ENCODE data around the gene TNS1. TPM values are rescaled to one million over a fixed set of nuclear protein-coding genes. Genes with fewer than 3 reads are reported as not detected.

Gene TNS1
- total and polyA plus RNA-seq, 10 of the 15 experiments (the other 5 are each of a cell fraction or from before 2014, with no cell fraction given), result 0.05 to 0.44 TPM; not detected in 8

- TF ChIP-seq RELB (IDR thresholded peaks at IDR 0.05; ENCODE audit: low read depth) (no peak), CBFB (IDR thresholded peaks at IDR 0.05; ENCODE audit: low read depth) (no peak), BACH1 (IDR thresholded peaks at IDR 0.05; ENCODE audit: borderline replicate concordance) (no peak), ZBTB33 (IDR thresholded peaks at IDR 0.05) (no peak), POLR2AphosphoS5 (IDR thresholded peaks at IDR 0.05; ENCODE audit: low read length) (no peak), NR2C1 (IDR thresholded peaks at IDR 0.05) (no peak), STAT3 (IDR thresholded peaks at IDR 0.05; ENCODE audit: low read depth, low read length) (no peak), POLR2A (IDR thresholded peaks at IDR 0.05; ENCODE audit: low read depth, low read length) (no peak), PML (IDR thresholded peaks at IDR 0.05; ENCODE audit: low read length) (no peak), NFYA (IDR thresholded peaks at IDR 0.05; ENCODE audit: borderline replicate concordance, low read depth, low read length) (no peak)
These were observed 175.2 kb downstream of the TNS1 start (continued) for GRCh38 chr2:217827430-217828201.

GRCh38 chr2:217826991-217827390 is 175.8 kb downstream of the TNS1 start:
- in situ Hi-C loops (cut with MboI), result no loop called here
- no peaks in the 10 kb centered on the region for H3K4me1 ChIP-seq (ENCODE audit: control insufficient read depth, insufficient read depth, low read length)
- H3K9ac ChIP-seq (ENCODE audit: control insufficient read depth, insufficient read depth, low read length), result no peak overlapping the region
- ChIA-PET POLR2A (no interaction called here), CTCF (no interaction called here), SMC1A (ENCODE audit: uncharacterized antibody, unreplicated experiment) (no interaction called here), RAD21 (ENCODE audit: unreplicated experiment) (no interaction called here)
- H3K9me3 ChIP-seq (replicated peaks; ENCODE audit: control insufficient read depth, insufficient read depth, low read length), result no peaks in the 10 kb centered on the region
- BruUV-seq (replicated peaks), result no TSS peak
- DNase-seq (ENCODE audit: low read depth, low spot score), result no peak
- 61% methylated on average over 4 of the region's 4 CpGs for WGBS (ENCODE audit: insufficient coverage, insufficient replicate concordance, low lambda C conversion rate, missing lambda C conversion rate)
- no peaks in the 10 kb centered on the region for H4K20me1 ChIP-seq (ENCODE audit: control insufficient read depth, insufficient read depth)
- H3K79me2 ChIP-seq (ENCODE audit: control insufficient read depth, insufficient read depth, low read length), result no peaks in the 10 kb centered on the region
- no peak for ATAC-seq
- intact Hi-C loops (cut with micrococcal nuclease; ENCODE audit: unreplicated experiment), result no loop called here
- FAIRE-seq, result no peak
- H3K27me3 ChIP-seq (replicated peaks in 1 of 2; ENCODE audit: control insufficient read depth in 2 of 2, insufficient read depth in 2 of 2, low read length in 1 of 2), result peaks cover 0 to 5% of the 10 kb centered on the region in 2 experiments; a peak in 3 of 4 replicates
- H3K4me2 ChIP-seq (ENCODE audit: control insufficient read depth, insufficient read depth), result no peak overlapping the region
- H3K27ac ChIP-seq (ENCODE audit: control insufficient read depth, insufficient read depth), result no peak overlapping the region
- H3K4me3 ChIP-seq, result no peak overlapping the region
- no peaks in the 10 kb centered on the region for H3K36me3 ChIP-seq (ENCODE audit: control insufficient read depth in 2 of 2, insufficient read depth in 2 of 2, low read length in 1 of 2)
- H2AFZ ChIP-seq (ENCODE audit: control insufficient read depth, low read depth, low read length), result no peak overlapping the region
- TF ChIP-seq SMARCA5 (IDR thresholded peaks at IDR 0.05), result no peak
- no peak for TF ChIP-seq PAX8 (IDR thresholded peaks at IDR 0.05)
- no peak for TF ChIP-seq RELA (IDR thresholded peaks at IDR 0.05; ENCODE audit: borderline replicate concordance, partially characterized antibody)
- no peak for TF ChIP-seq EP300 (IDR thresholded peaks at IDR 0.05; ENCODE audit: borderline replicate concordance in 1 of 2, control insufficient read depth in 1 of 2, low read depth in 2 of 2, low read length in 2 of 2)
- no peak for TF ChIP-seq CHD2 (IDR thresholded peaks at IDR 0.05; ENCODE audit: borderline replicate concordance, low read depth, low read length)
- TF ChIP-seq NFXL1 (IDR thresholded peaks at IDR 0.05; ENCODE audit: borderline replicate concordance), result no peak
- no peak for TF ChIP-seq SREBF1 (IDR thresholded peaks at IDR 0.05; ENCODE audit: low read length)
- TF ChIP-seq HDAC6 (IDR thresholded peaks at IDR 0.05; ENCODE audit: unreplicated experiment), result no peak
- no peak for TF ChIP-seq TBL1XR1 (IDR thresholded peaks at IDR 0.05; ENCODE audit: low read depth, low read length)
- TF ChIP-seq IKZF2 (IDR thresholded peaks at IDR 0.05), result no peak
- no peak for TF ChIP-seq RAD51 (IDR thresholded peaks at IDR 0.05)
- TF ChIP-seq WRNIP1 (IDR thresholded peaks at IDR 0.05; ENCODE audit: borderline replicate concordance, low read depth, low read length), result no peak
- TF ChIP-seq NBN (IDR thresholded peaks at IDR 0.05), result no peak
